ENCODE data around the gene GPR68.
"Not testable (repeated sequence)": the region's sequence is repeated elsewhere in the genome, so short reads cannot be mapped to it uniquely, and the experiment has no call there.

The GPR68 gene

DNA sequence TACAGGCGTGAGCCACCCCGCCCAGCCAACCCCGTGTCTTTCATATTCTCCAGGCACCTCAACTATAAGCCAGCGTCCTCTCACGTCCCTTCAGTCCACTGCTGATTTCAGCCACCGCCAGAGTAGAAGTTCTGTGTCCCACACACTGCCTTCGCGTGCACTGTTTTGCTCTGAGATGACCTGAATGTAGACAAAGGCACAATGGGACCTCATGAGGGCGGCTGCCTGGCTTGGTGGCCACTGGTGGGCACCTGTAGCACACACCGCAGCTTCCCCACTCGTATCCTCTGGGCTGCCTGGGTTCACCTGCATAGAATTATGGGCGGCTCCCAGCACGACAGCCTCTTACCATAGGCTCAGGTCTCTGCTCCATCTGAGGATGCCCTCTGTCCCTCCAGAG is 57.2 kb downstream of the GPR68 start:
- DNase-seq, result no peak

DNA sequence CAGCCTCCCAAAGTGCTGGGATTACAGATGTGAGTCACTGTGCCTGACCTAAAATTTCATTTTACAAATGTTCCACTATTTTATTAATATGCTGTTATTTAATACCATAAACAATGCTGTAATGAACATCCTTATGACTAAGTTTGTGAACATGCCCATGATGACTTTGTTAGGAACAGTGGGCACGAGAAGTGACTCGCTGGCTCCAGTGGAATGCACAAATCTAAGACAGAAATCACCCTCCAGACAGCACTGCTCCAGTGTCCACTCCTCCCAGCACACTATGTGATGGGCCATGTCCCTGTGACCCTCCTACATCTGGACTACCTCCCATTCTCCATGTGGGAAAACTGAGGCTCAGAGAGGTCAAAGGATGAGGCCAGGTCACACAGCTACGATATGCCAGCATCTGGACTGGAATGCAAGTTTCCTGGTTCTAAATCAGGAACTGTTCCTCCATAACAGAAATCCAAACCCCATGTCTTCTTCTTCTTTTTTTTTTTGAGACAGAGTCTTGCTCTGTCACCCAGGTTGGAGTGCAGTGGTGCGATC is 57.9 kb downstream of the GPR68 start:
- DNase-seq, result no peak

DNA sequence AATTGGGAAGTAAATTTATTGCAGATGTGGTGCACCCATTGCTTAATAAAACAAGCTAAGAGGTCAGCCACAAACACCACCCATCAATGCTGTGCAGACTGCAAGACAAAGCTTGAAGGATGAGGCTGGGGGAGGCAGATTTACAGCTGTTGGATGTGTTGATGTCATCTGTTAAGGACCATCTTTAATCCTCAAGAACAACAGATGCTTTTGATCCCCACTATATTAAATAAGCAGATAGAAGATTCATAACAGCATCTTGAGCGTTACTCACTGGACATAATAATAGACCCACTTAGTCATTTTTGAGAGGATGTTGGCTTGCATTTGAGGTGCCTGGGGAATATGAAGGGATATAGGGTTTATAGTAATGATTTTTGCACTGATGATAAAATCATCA is 58.8 kb downstream of the GPR68 start:
- DNase-seq, result no peak

DNA sequence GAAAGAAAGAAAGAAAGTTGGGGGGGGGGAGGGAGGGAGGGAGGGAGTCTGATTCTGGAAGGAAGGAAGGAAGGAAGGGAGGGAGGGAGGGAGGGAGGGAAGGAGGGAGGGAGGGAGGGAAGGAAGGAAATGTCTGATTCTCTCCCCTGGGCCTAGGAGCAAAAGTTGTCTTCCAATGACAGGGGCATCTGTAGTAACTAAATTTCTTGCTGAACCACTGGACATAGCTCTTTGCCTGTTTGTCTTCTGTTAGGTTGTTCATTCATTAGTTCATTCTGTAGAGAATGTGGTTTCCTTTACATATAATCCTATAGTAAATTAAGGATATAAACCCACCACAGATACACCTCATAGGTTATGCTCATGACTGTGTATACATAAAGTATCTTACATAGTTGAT is 59.9 kb downstream of the GPR68 start:
- no peak for DNase-seq

DNA sequence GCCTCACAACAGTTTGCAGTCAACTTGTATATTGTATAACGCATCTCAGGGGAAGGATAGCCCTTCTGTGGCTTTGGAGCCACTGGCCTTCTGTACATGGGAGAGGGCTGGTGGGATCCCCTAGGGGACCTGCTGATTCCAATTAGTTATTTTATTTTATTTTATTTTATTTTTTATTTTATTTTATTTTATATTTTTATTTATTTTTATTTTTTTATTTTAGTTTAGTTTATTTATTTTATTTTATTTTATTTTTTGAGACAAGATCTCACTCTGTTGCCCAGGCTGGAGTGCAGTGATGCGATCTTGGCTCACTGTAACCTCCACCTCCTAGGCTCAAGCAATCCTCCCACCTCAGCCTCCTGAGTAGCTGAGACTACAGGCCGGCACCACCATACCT is 61.8 kb downstream of the GPR68 start:
- DNase-seq, result not testable (repeated sequence)

All from MV-4-11 (cell line).